NCI-H69 (cell line): ENCODE results near the gene RAB25.
A peak's percentile ranks its signal among the peaks of the same experiment; 100 is the strongest.
"Not testable (repeated sequence)": the region's sequence is repeated elsewhere in the genome, so short reads cannot be mapped to it uniquely, and the experiment has no call there.

Experiments
- DNase-seq: peaks from one replicate; lab custom pipeline; 2025; lab: John Stamatoyannopoulos, UW

Gene RAB25

DNA sequence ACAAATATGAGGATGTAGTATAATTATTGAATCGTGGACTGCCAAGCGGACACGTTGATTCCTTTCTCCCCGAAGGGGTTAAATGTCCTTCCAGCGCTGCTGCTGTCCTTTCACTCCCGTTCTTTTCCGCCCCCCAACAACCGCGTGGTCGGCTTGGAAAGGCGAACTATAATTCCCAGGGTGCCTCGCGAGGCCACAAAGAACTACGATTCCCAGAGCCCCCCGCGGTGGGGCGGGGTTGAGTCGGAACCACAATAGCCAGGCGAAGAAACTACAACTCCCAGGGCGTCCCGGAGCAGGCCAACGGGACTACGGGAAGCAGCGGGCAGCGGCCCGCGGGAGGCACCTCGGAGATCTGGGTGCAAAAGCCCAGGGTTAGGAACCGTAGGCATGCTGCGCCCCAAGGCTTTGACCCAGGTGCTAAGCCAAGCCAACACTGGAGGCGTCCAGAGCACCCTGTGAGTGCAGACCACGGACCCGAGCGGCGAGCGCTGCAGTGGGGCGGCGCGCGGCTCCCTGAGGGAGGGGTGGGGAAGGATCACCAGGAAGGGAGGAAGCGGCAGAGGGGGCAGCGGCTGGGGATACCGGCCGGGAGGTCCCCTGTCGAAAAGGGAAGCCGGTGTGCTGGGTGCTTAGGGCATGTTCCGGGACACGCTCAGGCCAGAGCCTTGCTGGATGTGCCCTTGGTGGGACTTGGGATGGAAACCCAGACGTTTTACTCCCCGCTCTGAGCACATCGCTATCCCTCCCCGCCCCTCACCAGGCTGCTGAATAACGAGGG lies 6.3 kb upstream of the RAB25 start, which contains the start of gene LAMTOR2:
Gene LAMTOR2 (plus strand): TSS at position 283 of the 781 bp plus-strand sequence. CDS start 108 bp downstream, at position 391.
- DNase-seq = peak; percentile 100

GRCh38 chr1:156055281-156056048 lies 5.5 kb upstream of the RAB25 start:
- DNase-seq = no peak

GRCh38 chr1:156056326-156056849 lies 4.6 kb upstream of the RAB25 start:
- no peak for DNase-seq

DNA sequence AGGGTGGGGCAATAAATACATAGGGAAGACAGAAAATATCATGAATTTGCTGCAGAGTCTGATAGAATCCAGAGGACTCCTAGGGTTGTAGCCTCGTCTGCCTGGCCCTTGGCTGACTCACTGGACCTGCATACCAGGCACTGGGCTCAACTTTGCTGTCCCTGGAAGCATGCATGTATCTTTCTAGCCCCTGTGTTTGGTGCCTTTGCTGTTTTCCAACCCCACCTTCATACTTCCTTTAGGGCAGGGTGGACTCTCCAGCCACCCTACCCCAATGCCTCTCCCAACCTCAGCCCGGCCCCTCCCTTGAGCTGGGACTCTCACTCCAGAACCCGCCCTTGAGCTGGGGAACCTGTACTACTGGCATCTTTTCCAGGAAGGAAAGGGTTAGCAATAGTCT lies 1.2 kb downstream of the RAB25 start:
- DNase-seq = no peak

DNA sequence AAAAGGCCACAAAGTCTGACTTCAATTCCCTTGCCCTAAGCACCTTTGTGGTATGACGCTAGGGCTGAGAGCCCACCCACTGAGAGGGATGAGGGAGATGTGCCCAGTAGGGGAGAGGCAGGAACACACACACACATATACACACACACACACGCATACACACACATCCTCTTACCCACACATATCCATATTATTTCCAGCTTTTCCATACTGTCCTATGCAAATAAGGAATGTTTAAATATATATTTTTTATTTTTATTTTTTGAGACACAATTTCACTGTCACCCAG lies 3.0 kb downstream of the RAB25 start:
- peak; percentile 53 for DNase-seq

- no peak for DNase-seq
Observed at GRCh38 chr1:156064615-156065014, 3.7 kb downstream of the RAB25 start.

GRCh38 chr1:156065212-156065611 lies 4.3 kb downstream of the RAB25 start:
- DNase-seq = no peak

DNA sequence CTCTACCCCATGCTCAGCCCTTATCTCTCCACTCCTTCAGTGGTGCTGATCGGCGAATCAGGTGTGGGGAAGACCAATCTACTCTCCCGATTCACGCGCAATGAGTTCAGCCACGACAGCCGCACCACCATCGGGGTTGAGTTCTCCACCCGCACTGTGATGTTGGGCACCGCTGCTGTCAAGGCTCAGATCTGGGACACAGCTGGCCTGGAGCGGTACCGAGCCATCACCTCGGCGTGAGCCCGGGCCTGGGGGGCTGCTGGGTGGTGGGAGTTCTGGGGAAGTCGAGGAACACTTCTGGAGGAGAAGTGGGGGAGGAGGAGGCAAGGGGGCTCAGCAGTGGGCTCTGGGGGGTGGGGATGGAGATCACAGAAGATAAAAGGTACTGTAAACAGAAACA lies 4.9 kb downstream of the RAB25 start:
- no peak for DNase-seq

DNA sequence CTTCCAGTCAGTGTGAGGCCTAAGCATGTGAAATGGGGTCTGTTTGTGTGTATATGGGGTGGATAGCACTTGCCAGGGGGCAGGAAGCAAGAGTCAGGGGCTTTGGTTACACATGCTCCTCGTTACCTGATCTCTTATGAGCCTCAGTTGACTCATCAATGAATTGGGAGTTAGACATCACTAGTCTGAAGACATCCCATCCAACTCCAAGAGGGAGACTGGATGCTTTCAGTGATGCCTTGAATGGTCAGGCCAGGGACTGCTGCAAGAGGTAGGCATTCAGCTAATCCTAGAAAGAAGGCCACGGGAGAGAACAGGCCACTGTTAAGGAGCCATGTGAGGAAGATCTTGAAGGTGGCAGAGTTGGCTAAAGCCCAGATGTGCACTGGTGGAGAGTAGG lies 6.3 kb downstream of the RAB25 start:
- no peak for DNase-seq

- no peak for DNase-seq
Observed at GRCh38 chr1:156069490-156070455, 8.8 kb downstream of the RAB25 start.

- DNase-seq = peak; percentile 98
Observed at GRCh38 chr1:156070548-156070947, 9.6 kb downstream of the RAB25 start.

DNA sequence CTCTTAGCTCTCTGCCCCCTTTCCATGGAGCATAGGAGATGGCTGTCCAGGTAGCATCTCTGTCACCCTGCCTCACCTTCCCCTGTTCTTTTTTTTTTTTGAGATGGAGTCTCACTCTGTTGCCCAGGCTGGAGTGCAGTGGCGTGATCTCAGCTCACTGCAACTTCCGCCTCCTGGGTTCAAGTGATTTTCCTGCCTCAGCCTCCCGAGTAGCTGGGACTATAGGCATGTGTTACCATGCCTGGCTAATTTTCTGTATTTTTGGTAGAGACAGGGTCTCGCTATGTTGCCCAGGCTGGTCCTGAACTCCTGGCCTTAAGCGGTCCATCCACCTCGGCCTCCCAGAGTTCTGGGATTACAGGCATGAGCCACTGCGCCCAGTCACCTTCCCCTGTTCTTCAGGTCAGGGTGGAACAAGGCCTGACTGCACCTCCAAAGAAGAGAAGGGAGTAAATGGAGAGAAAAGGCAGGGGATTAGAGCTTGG lies 10.4 kb downstream of the RAB25 start:
- not testable (repeated sequence) for DNase-seq

DNA sequence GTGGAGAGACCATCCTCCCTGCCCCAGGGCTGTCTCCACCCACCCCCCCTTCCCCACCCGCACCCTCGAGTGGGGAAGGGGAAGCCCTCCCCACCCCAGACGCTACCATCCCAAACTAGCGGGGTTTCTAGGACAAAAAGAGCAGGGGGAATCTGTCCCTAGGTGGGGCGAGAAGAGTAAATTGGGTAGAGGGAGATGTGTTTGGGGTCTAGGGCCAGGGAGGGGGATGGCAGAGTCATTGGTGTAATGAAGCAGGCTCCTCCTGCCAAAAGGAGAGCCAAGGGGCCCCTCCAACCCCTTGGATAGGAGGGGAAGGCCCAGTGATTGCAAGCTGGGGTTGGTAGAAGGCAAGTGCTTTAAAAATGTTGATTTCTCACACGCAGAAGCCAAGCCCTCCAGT lies 11.3 kb downstream of the RAB25 start:
- no peak for DNase-seq

GRCh38 chr1:156073110-156073687 lies 12.2 kb downstream of the RAB25 start:
- no peak for DNase-seq

DNA sequence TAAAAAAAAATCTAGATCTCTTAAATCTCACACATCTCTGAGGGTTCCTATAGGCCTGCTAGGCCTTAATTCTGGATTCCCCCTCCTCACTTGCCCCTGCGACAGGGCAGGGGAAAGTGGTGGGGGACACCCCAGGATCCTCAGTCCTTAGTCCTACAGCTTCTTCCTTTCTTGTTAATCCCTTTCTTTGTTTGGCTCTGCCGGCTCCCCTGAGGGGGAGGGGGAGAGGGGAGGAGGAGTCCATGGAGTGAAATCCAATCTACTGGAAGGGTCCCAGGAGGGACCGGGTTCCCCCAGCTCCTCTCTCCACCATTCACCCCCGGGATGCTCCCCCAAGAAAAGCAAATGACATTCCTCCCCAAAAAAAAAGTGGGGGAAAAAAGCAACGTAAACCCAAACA lies 12.8 kb downstream of the RAB25 start:
- peak; percentile 58 for DNase-seq

GRCh38 chr1:156074661-156075060 lies 13.7 kb downstream of the RAB25 start:
- peak; percentile 24 for DNase-seq

GRCh38 chr1:156075162-156075561 lies 14.2 kb downstream of the RAB25 start:
- no peak for DNase-seq

GRCh38 chr1:156075775-156076204 lies 14.8 kb downstream of the RAB25 start:
- DNase-seq = no peak

DNA sequence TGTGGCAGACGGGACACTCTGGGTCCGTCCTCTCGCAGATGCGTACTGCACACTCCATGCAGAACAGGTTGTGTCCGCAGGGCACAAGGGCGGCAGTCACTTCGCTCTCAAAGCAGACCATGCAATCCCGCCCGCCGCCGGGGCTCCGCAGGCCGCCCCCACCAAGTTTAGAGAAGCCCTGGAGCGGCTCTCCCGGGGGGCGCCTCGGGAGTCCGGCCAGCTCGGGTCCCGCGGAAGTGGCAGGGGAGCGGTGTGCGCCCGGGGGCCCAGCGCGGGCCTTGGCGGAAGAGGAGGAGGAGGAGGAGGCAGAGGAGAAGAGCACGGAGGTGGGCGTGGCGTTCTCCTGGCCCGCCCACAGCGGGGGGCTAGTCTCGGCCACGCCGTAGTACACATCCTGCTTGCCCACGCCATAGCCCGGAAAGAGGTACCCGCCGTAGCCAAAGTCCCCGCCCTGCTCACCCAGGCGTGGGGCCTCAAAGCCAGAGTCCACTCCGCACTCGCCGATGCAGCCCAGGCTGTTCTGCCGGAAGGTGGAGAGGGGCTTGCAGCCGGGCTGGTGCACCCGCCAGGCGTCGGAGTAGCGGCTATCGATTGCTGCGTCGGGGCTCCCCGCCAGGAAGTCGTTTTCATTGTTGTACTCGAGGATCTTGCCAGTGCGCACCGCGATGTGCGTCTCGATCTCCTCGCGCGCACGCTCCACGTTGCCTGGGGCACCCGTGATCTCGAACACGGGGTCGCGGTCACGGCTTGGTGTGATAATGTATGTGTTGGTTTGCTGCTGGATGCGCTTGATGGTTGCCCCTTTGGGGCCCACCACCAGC lies 15.9 kb downstream of the RAB25 start:
- no peak for DNase-seq

- DNase-seq = no peak
Observed at GRCh38 chr1:156077430-156077760, 16.4 kb downstream of the RAB25 start.

GRCh38 chr1:156078728-156079127 lies 17.8 kb downstream of the RAB25 start:
- DNase-seq = no peak
